Measurements from ENCODE around the gene USH1G. TPM values are rescaled to one million over a fixed set of nuclear protein-coding genes. Genes with fewer than 3 reads are reported as not detected.

The USH1G gene
- polyA plus RNA-seq (0.03 to 1.3 TPM (median 0.34 TPM) in 3 replicates), polyA minus RNA-seq (3.3 to 5.8 TPM in 2 of 3 replicates, not detected in the other)
- 0.64 TPM for polyA plus RNA-seq (2011; ENCODE audit: low read depth)
- polyA plus RNA-seq (2011; cell fraction: cytosol; rRNA removed): 0.22 and 0.81 TPM in 2 replicates
- 0.61 and 1.00 TPM in 2 replicates for polyA plus RNA-seq (2011; cell fraction: nucleus; rRNA removed)
- polyA plus RNA-seq (2012; ENCODE audit: low replicate concordance): 0.10 and 1.8 TPM in 2 replicates
- polyA minus RNA-seq (2011; cell fraction: cytosol; rRNA and poly(A)+ RNA removed): 1.5 TPM
- 0.74 and 1.6 TPM in 2 replicates for polyA minus RNA-seq (2011; cell fraction: nucleus; rRNA and poly(A)+ RNA removed)

- Histone ChIP-seq H3K4me1 (ENCODE audit: control insufficient read depth, extremely low read depth, insufficient read depth, low read length) (peaks cover 19% of the 10 kb centered on the region), H3K9me1 (ENCODE audit: control insufficient read depth, extremely low read depth, insufficient read depth, low read length) (no peaks in the 10 kb centered on the region), H3K9ac (ENCODE audit: control insufficient read depth, extremely low read depth, insufficient read depth, low read length) (no peak within 1 kb of the TSS), H4K20me1 (ENCODE audit: control insufficient read depth, extremely low read depth, insufficient read depth, low read length) (no peaks in the 10 kb centered on the region), H3K4me3 (ENCODE audit: control insufficient read depth in 2 of 3, extremely low read depth in 1 of 3, insufficient read depth in 2 of 3, low read depth in 1 of 3, low read length in 3 of 3) (peak within 1 kb of the TSS; percentile 34 to 54 (median 37)), H3K4me2 (ENCODE audit: control insufficient read depth, extremely low read depth, insufficient read depth, low read depth, low read length) (peak within 1 kb of the TSS; percentile 66), H2AFZ (ENCODE audit: control insufficient read depth, low read length) (no peak within 1 kb of the TSS), H3K27ac (ENCODE audit: control insufficient read depth, insufficient read depth, low read length) (no peak within 1 kb of the TSS), H3K27me3 (ENCODE audit: control insufficient read depth, extremely low read depth, insufficient read depth, low read length) (peaks cover 48% of the 10 kb centered on the region), H3K9me3 (ENCODE audit: control insufficient read depth, low read depth, low read length) (no peaks in the 10 kb centered on the region), H3K79me2 (ENCODE audit: control insufficient read depth, insufficient read depth, low read length) (no peaks in the 10 kb centered on the region), H3K36me3 (ENCODE audit: control insufficient read depth in 2 of 2, extremely low read depth in 1 of 2, insufficient read depth in 2 of 2, low read length in 2 of 2) (no peaks in the 10 kb centered on the region)
- DNase-seq (ENCODE audit: low read depth, low spot score) (no peak), FAIRE-seq (no peak)
- dilution Hi-C loops (cut with MboI; ENCODE audit: extremely low pct_ligation_motif_present, low sequenced_read_pairs): no loop called here
- TF ChIP-seq CTCF (optimal IDR thresholded peaks at IDR 0.05 in 1 of 3, IDR thresholded peaks at IDR 0.05 in 1 of 3, conservative IDR thresholded peaks at IDR 0.05 in 1 of 3; ENCODE audit: extremely low read depth in 1 of 3, insufficient read depth in 2 of 3, low read length in 3 of 3) (no peak), EZH2 (IDR thresholded peaks at IDR 0.05; ENCODE audit: low read length) (peak; percentile 64)
Measured at GRCh38 chr17:74922694-74923537, at the start of gene USH1G. USH1G (minus strand) TSS chr17:74923255; CDS start chr17:74923073, 182 bp downstream.

GRCh38 chr17:74972107-74972972 is 49.3 kb upstream of the USH1G start, which contains the start of gene HID1:
HID1 (minus strand) TSS chr17:74972759; CDS start chr17:74972656, 103 bp downstream.
- H3K27ac ChIP-seq (ENCODE audit: control insufficient read depth, insufficient read depth, low read length): no peak within 1 kb of the TSS
- H3K79me2 ChIP-seq (ENCODE audit: control insufficient read depth, insufficient read depth, low read length): no peaks in the 10 kb centered on the region
- H3K36me3 ChIP-seq (ENCODE audit: control insufficient read depth in 2 of 2, extremely low read depth in 1 of 2, insufficient read depth in 2 of 2, low read length in 2 of 2): no peaks in the 10 kb centered on the region
- H3K9me3 ChIP-seq (ENCODE audit: control insufficient read depth, low read depth, low read length): no peaks in the 10 kb centered on the region
- dilution Hi-C loops (cut with MboI; ENCODE audit: extremely low pct_ligation_motif_present, low sequenced_read_pairs): no loop called here
- H3K4me2 ChIP-seq (ENCODE audit: control insufficient read depth, extremely low read depth, insufficient read depth, low read depth, low read length): peak within 1 kb of the TSS; percentile 32
- H3K27me3 ChIP-seq (ENCODE audit: control insufficient read depth, extremely low read depth, insufficient read depth, low read length): peaks cover 36% of the 10 kb centered on the region
- peak within 1 kb of the TSS; percentile 27 to 43 (median 32) for H3K4me3 ChIP-seq (ENCODE audit: control insufficient read depth in 2 of 3, extremely low read depth in 1 of 3, insufficient read depth in 2 of 3, low read depth in 1 of 3, low read length in 3 of 3)
- FAIRE-seq: no peak
- H4K20me1 ChIP-seq (ENCODE audit: control insufficient read depth, extremely low read depth, insufficient read depth, low read length): no peaks in the 10 kb centered on the region
- no peak for TF ChIP-seq EZH2 (IDR thresholded peaks at IDR 0.05; ENCODE audit: low read length)
- TF ChIP-seq CTCF (optimal IDR thresholded peaks at IDR 0.05 in 1 of 3, IDR thresholded peaks at IDR 0.05 in 1 of 3, conservative IDR thresholded peaks at IDR 0.05 in 1 of 3; ENCODE audit: extremely low read depth in 1 of 3, insufficient read depth in 2 of 3, low read length in 3 of 3): no peak
- no peak within 1 kb of the TSS for H2AFZ ChIP-seq (ENCODE audit: control insufficient read depth, low read length)
- peaks cover 10% of the 10 kb centered on the region for H3K4me1 ChIP-seq (ENCODE audit: control insufficient read depth, extremely low read depth, insufficient read depth, low read length)
- H3K9me1 ChIP-seq (ENCODE audit: control insufficient read depth, extremely low read depth, insufficient read depth, low read length): no peaks in the 10 kb centered on the region
- peak within 1 kb of the TSS; percentile 22 for H3K9ac ChIP-seq (ENCODE audit: control insufficient read depth, extremely low read depth, insufficient read depth, low read length)
- DNase-seq (ENCODE audit: low read depth, low spot score): no peak

All from keratinocyte (primary cell).